ENCODE results near the gene CFAP61.

CFAP61 gene

DNA sequence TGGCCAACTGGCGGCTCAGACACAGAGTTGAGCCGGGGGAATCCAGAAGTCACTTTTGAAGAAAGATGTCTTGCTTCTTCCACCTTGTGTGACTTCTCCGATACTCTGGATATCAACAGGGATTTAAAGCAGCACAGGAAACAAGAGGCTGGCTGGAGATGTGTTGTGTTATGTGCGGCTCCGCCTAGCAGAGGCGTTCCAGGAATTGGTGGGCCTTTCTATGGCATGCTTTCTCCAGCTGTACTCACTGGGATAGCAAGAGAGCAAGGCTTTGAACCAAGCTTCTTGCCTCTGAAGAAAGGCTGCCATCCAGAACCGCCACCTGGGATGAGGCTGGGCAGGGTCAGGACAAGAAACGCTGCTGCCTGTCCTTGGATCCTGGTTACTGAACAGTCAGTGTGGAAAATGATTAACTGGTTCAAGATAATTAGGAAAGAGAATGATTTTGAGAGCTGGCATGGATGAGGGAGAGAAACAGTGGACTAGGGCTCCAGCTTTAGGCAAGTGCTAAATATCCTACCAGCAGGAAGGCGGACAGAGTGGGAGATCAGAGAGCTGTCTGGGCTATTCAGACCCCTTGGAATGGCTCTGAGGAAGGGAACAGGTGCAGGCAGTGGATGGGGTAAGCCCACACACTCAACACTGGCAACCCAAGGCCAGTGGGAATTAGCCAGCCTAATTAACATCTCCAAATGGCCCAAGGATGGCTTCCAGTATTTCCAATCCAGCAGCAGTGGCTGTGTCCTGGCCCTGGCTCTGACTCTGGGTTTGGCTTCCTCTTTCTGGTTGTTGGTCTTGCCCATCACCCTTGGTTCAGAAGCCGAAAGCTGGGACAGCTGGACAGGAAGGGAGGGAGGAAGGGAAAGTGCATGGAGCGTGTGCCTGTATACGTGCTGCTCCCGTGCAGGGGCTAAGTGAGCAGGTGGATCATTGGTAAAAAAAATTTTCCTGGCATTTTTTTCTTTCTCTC lies 347.5 kb downstream of the CFAP61 start:
- H3K27ac ChIP-seq = no peak overlapping the region
- H3K4me3 ChIP-seq = no peak overlapping the region

DNA sequence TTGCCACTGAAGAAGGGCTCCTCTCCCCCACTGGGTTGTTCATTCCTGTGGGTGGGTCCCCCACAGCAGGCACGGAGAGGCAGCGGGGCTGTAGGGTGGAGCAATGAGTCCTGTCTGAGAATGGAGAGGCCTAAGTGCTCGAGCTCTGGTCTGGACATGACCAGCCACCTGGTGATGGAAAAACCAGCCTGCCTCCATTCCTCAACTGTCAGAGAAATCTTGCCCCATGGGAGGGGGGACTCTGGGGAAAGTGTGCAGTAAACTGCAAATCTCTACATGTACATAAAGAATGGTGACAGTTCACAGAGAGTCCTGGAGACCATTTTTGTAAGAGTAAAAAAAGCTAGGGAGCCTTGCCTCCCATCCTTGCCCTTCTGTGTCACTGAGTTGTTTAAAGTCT lies 349.7 kb downstream of the CFAP61 start:
- Histone ChIP-seq H3K4me3 (no peak overlapping the region), H3K27ac (no peak overlapping the region)

DNA sequence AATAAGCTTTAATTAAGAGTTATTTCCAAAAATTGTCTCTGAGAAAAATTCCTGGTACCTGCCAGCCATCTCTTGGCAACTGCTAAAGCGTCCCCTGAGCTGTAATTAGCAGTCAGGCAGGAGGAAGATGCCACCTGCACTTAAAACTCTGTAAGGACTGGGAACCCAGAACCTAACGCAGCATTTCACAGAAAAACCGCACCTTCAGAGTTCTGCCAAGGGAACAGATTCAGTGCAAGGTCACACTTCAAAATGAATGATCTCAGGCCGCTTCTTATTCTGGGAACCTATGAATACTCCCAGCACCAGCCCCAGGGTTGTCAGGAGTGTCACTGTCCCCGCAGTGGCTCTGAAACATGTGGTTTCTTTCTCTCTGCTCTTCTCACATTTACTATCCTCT lies 352.3 kb downstream of the CFAP61 start:
- Histone ChIP-seq H3K27ac (no peak overlapping the region), H3K4me3 (no peak overlapping the region)

DNA sequence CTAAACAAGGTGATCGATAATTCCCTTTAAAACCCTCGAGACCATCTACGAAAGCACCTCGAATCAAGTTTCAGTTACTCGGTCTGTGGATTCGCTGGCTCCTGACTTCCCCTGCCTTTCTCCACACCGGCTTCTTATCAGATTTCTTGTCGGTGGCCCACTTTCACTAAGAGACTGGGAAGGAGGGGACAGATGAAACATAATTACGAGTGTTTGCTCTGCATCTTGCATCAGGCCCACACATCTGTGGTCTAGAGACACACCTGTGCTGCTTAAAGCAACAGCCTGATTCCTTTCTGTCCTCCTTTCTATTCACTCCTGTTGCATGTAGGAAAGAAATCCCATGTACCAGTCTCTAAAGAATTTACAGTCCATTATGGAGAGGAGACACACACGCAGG lies 353.3 kb downstream of the CFAP61 start:
- Histone ChIP-seq H3K27ac (no peak overlapping the region), H3K4me3 (no peak overlapping the region)

DNA sequence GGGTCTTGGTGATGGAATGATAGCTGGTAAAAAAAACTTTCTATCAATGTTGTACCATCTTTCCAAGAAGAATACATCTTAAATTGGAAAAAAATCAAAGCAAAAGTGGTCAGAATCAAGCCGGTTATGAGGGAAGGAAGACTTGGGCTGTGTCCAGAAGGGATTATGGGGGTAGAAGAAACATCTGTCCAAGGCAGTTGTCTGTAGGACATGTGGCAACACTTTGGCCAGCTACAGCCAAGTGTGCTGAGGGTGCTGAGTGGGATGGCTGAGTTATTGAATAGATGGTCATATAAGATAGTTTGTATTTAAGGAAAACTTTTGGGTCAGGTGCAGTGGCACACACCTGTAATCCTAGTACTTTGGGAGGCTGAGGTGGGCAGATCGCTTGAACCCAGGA lies 354.0 kb downstream of the CFAP61 start:
- Histone ChIP-seq H3K4me3 (no peak overlapping the region), H3K27ac (no peak overlapping the region)

DNA sequence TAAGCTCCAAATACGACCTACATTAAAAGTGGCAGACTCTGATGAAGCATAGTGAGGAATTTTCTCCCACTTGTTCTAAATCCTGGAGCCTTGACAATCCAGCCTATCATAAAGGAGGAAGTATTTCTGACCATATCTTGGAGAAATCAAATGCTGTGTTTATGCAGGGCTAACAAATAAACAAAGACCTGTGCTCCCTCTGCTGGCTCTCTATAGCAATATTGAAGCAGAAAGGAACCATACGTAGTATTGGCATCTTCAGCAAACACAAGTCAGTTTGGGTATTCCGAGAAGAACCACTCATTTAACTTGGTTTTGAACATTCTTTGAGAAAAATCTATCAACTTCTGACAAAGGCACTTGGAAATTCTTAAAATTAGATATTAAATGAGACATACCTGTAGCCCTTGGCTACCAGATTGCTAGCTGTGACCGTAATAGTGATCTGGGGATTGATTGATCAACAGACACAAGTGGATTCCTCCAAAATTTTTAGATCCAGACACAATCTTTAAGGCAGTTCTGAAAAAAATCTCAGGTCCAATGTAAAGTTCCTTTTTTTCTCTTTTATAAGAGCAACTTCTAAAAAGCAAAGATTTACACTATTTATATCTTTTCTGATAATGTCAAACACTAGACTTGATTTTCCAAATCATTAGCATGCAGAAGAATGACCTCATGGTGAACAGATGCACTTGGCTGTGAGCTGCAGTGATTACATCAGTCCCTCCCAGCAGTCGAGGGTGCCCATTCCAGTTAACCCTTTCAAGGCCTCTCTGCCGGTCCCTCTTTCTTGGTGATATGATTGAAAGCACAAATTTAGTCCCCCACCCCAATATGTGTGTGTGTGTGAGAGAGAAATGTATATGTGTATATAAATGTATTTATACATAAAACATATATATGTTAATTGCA lies 355.8 kb downstream of the CFAP61 start:
- Histone ChIP-seq H3K4me3 (no peak overlapping the region), H3K27ac (no peak overlapping the region)

DNA sequence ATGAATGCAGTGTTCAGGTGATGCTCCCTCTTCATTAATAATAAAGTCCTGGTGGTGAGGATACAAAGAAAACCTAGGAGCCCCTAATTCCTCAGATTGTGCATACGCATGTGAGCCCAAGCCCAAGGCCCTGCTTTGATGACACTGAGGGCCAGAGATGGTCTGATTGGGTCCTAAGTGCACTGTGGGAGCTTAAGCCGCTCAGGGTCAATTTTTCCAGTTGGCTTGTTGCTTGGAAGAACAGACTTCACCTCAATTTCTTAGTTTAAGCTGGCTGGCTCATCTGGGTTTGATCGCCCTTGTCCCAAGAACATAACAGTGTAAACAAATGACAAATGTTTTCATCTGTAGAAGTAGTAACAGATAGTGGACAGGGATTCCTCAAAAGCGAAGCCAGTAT lies 357.0 kb downstream of the CFAP61 start:
- Histone ChIP-seq H3K27ac (no peak overlapping the region), H3K4me3 (no peak overlapping the region)

Data from skin epidermis (tissue), 12 donors.